ENCODE data around the gene CRABP1.

DNA sequence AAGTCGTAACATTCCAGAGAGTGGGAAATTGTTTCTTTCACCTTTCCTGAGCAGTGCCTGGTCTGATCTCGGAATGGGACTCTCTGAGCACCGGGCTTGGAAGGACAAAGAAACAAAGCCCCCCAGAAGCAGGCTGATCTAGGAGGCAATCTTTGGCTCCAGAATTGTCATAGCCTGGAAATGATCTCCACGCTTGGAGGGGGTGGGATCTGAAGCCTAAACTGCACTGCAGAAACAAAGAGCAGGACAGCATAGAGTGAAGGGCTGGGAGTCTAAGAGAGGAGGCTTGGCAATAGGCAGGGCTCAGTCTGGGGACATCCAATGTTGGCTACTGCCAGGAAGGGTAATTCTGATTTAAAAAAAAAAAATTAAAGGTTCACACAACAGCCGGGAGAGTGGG, 1.9 kb downstream of the CRABP1 start:
- TF ChIP-seq POLR2A (IDR thresholded peaks at IDR 0.05) (no peak), POLR2AphosphoS5 (IDR thresholded peaks at IDR 0.05) (no peak)
- TF ChIP-seq, protein P1, sequence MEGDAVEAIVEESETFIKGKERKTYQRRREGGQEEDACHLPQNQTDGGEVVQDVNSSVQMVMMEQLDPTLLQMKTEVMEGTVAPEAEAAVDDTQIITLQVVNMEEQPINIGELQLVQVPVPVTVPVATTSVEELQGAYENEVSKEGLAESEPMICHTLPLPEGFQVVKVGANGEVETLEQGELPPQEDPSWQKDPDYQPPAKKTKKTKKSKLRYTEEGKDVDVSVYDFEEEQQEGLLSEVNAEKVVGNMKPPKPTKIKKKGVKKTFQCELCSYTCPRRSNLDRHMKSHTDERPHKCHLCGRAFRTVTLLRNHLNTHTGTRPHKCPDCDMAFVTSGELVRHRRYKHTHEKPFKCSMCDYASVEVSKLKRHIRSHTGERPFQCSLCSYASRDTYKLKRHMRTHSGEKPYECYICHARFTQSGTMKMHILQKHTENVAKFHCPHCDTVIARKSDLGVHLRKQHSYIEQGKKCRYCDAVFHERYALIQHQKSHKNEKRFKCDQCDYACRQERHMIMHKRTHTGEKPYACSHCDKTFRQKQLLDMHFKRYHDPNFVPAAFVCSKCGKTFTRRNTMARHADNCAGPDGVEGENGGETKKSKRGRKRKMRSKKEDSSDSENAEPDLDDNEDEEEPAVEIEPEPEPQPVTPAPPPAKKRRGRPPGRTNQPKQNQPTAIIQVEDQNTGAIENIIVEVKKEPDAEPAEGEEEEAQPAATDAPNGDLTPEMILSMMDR (IDR thresholded peaks at IDR 0.05) = no peak
